HepG2 (cell line): Measurements from ENCODE around the gene TAF8. TPM values are rescaled to one million over a fixed set of nuclear protein-coding genes. Genes with fewer than 3 reads are reported as not detected.

Source experiments
- ADNP ChIP-seq: sonication (generic); formaldehyde crosslinking; IDR thresholded peaks from 2 replicates; pipeline ENCODE4 v1.4.0; 2020; ENCODE audit warnings: missing genetic modification reagents
- ATF7-NPFF ChIP-seq: sonication (generic); formaldehyde crosslinking; IDR thresholded peaks from 2 replicates; pipeline ENCODE4 v1.8.1; 2023; ENCODE audit warnings: mild to moderate bottlenecking, low read depth, missing genetic modification reagents, moderate library complexity
- EED ChIP-seq: sonication (generic); formaldehyde crosslinking; IDR thresholded peaks from 2 replicates; pipeline ENCODE4 v1.5.0; 2020; ENCODE audit warnings: mild to moderate bottlenecking, missing genetic modification reagents
- ELF3 ChIP-seq: IDR thresholded peaks from 2 replicates; pipeline ENCODE4 v1.6.1; 2016; ENCODE audit warnings: missing genetic modification reagents, missing compliant biosample characterization
- GABPA ChIP-seq, 2 experiments: IDR thresholded peaks; 2 replicates each; pipeline ENCODE4 v1.6.1; 2011 to 2016; ENCODE audit warnings: low read depth in 2 of 2, low read length in 1 of 2, missing biosample characterization in 1 of 2, missing genetic modification characterization in 1 of 2
- KDM1A ChIP-seq: IDR thresholded peaks from 2 replicates; pipeline ENCODE4 v1.6.1; 2016; ENCODE audit warnings: missing compliant biosample characterization
- NCOA5 ChIP-seq: sonication (generic); formaldehyde crosslinking; IDR thresholded peaks from 2 replicates; pipeline ENCODE4 v1.4.0; 2020; ENCODE audit warnings: missing genetic modification reagents
- PCBP2 ChIP-seq: fragments of 200-400 bp; formaldehyde crosslinking; optimal IDR thresholded peaks from 2 replicates; pipeline ENCODE3; 2018; ENCODE audit warnings: low read length, low read depth; ENCODE audit not compliant: poor library complexity, severe bottlenecking
- REXO4 ChIP-seq: sonication (generic); formaldehyde crosslinking; IDR thresholded peaks from 2 replicates; pipeline ENCODE4 v1.8.0; 2022; ENCODE audit warnings: missing genetic modification reagents, mild to moderate bottlenecking, borderline replicate concordance
- SOX13 ChIP-seq, 3 experiments: fragments of 450-650 bp in 1 of 3; sonication (generic) in 1 of 3; formaldehyde crosslinking in 1 of 3; IDR thresholded peaks in 2 of 3; conservative IDR thresholded peaks in 1 of 3; 2 replicates each; pipeline versions ENCODE4 v1.5.0 to v1.6.1; 2016 to 2020; ENCODE audit warnings: antibody characterized with exemption in 1 of 3, mild to moderate bottlenecking in 1 of 3, missing compliant biosample characterization in 1 of 3, missing genetic modification reagents in 1 of 3, moderate library complexity in 1 of 3
- SOX6 ChIP-seq, 2 experiments: fragments of 450-650 bp in 1 of 2; sonication (generic) in 1 of 2; formaldehyde crosslinking in 1 of 2; IDR thresholded peaks; 2 replicates each; pipeline versions ENCODE4 v1.4.0 to v1.6.1; 2017 to 2020; ENCODE audit warnings: antibody characterized with exemption in 1 of 2, mild to moderate bottlenecking in 1 of 2, missing genetic modification reagents in 1 of 2
- THAP11 ChIP-seq: IDR thresholded peaks from 2 replicates; pipeline ENCODE4 v1.6.1; 2016; ENCODE audit warnings: missing biosample characterization, missing genetic modification reagents
- YEATS2 ChIP-seq: sonication (generic); formaldehyde crosslinking; IDR thresholded peaks from 2 replicates; pipeline ENCODE4 v1.4.0; 2020; ENCODE audit warnings: missing genetic modification reagents, borderline replicate concordance
- ZFP36L2 ChIP-seq: sonication (generic); formaldehyde crosslinking; IDR thresholded peaks from 2 replicates; pipeline ENCODE4 v1.4.0; 2020; ENCODE audit warnings: missing genetic modification reagents
- ZNF572 ChIP-seq: sonication (generic); formaldehyde crosslinking; IDR thresholded peaks from 2 replicates; pipeline ENCODE4 v1.5.1; 2020; ENCODE audit warnings: mild to moderate bottlenecking, missing genetic modification reagents
- polyA plus RNA-seq, 8 experiments: library from polyadenylated mRNA; depleted of rRNA in 3 of 8; stranded (reverse) in 7 of 8; unstranded in 1 of 8; fragments of >200 nt; fragmentation: Illumina TruSeq in 4 of 8; extraction: Trizol in 4 of 8; gene quantifications; 2 replicates each; pipeline versions ENCODE4 v1.2.1 to v1.2.3, GENCODE V29; 2011 to 2016; ENCODE audit warnings: low read depth in 4 of 8, missing spikeins in 1 of 8, mixed read lengths in 1 of 8; ENCODE audit not compliant: insufficient read depth in 1 of 8
- total RNA-seq, 5 experiments: library from RNA; depleted of rRNA; stranded (reverse); fragments of >200 nt; fragmentation: Illumina TruSeq; extraction: Trizol; gene quantifications; 2 replicates each; pipeline ENCODE4 v1.2.3, GENCODE V29; 2016; ENCODE audit warnings: low read depth in 1 of 5
- TF ChIP-seq, protein P1 (sequence below): sonication (generic); formaldehyde crosslinking; IDR thresholded peaks from 2 replicates; pipeline ENCODE4 v1.4.0; 2020; ENCODE audit warnings: missing genetic modification reagents
- TF ChIP-seq, protein P2 (sequence below), 2 experiments: sonication (generic) in 1 of 2; formaldehyde crosslinking in 1 of 2; IDR thresholded peaks; 2 replicates each; pipeline versions ENCODE4 v1.6.1 to v1.9.0; 2014 to 2022; ENCODE audit warnings: antibody characterized with exemption in 1 of 2, borderline replicate concordance in 1 of 2, inconsistent platforms in 1 of 2, low read depth in 1 of 2, missing genetic modification reagents in 1 of 2

The TAF8 gene
- total and polyA plus RNA-seq, 2 of the 13 experiments (the other 11 are each of a cell fraction or from before 2014, with no cell fraction given): 25.2 to 25.8 TPM

DNA sequence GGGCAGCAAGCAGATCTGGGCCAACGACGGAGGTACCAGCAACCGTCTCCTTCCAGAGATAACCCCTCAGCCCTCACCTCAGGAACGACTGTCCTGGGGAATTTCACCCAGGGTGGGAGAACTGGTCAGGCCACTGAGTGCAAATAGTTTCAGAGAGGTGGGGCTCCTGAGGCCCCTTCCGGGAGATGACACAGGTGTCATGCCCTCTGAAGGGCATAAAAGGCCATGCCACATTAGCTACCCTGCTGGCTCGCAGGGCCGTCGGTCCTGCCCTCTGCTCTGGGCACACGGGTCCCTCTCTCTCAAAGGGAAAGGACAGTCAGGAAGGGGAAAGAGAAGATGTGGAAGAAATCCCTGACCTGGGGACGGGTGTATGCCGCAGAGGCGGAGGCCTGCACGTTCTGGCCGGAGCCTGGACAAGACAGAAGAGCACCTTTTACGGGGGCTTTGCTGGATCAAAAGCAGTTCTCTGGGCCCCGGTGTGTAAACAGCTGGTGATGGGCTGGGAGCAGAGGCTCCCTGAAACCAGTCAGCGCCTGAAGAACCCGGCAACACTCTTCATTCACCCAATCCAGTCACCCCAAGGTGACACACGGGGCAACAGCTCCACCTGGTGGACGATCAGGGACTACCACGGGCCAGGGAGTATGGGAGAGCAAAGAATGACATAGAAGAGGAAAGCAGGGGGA lies 6.4 kb upstream of the TAF8 start (continued):
- TF ChIP-seq ZNF572 (CRISPR knock-in tag): no peak
- no peak for TF ChIP-seq ATF7-NPFF (CRISPR knock-in tag)
- TF ChIP-seq GABPA (IDR thresholded peaks at IDR 0.05; ENCODE audit: low read depth, low read length): no peak
- TF ChIP-seq GABPA (CRISPR knock-in tag; IDR thresholded peaks at IDR 0.05; ENCODE audit: low read depth): peak; percentile 49; the same call in 1 of the 2 replicates
- no peak for TF ChIP-seq SOX13 (IDR thresholded peaks at IDR 0.05)
- TF ChIP-seq SOX13 (CRISPR knock-in tag; conservative IDR thresholded peaks at IDR 0.05 in 1 of 2, IDR thresholded peaks at IDR 0.05 in 1 of 2): peak in 1 of 2 experiments; percentile 38; a peak in 1 of 4 replicates
- TF ChIP-seq, protein P1, sequence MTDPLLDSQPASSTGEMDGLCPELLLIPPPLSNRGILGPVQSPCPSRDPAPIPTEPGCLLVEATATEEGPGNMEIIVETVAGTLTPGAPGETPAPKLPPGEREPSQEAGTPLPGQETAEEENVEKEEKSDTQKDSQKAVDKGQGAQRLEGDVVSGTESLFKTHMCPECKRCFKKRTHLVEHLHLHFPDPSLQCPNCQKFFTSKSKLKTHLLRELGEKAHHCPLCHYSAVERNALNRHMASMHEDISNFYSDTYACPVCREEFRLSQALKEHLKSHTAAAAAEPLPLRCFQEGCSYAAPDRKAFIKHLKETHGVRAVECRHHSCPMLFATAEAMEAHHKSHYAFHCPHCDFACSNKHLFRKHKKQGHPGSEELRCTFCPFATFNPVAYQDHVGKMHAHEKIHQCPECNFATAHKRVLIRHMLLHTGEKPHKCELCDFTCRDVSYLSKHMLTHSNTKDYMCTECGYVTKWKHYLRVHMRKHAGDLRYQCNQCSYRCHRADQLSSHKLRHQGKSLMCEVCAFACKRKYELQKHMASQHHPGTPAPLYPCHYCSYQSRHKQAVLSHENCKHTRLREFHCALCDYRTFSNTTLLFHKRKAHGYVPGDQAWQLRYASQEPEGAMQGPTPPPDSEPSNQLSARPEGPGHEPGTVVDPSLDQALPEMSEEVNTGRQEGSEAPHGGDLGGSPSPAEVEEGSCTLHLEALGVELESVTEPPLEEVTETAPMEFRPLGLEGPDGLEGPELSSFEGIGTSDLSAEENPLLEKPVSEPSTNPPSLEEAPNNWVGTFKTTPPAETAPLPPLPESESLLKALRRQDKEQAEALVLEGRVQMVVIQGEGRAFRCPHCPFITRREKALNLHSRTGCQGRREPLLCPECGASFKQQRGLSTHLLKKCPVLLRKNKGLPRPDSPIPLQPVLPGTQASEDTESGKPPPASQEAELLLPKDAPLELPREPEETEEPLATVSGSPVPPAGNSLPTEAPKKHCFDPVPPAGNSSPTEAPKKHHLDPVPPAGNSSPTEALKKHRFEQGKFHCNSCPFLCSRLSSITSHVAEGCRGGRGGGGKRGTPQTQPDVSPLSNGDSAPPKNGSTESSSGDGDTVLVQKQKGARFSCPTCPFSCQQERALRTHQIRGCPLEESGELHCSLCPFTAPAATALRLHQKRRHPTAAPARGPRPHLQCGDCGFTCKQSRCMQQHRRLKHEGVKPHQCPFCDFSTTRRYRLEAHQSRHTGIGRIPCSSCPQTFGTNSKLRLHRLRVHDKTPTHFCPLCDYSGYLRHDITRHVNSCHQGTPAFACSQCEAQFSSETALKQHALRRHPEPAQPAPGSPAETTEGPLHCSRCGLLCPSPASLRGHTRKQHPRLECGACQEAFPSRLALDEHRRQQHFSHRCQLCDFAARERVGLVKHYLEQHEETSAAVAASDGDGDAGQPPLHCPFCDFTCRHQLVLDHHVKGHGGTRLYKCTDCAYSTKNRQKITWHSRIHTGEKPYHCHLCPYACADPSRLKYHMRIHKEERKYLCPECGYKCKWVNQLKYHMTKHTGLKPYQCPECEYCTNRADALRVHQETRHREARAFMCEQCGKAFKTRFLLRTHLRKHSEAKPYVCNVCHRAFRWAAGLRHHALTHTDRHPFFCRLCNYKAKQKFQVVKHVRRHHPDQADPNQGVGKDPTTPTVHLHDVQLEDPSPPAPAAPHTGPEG: no peak
- TF ChIP-seq SOX6 (IDR thresholded peaks at IDR 0.05): no peak
- peak; percentile 53 for TF ChIP-seq SOX6 (CRISPR knock-in tag; IDR thresholded peaks at IDR 0.05)
- TF ChIP-seq REXO4: no peak
- TF ChIP-seq THAP11 (CRISPR knock-in tag): peak; percentile 69
- TF ChIP-seq ELF3 (CRISPR knock-in tag): peak; percentile 51; the same call in 1 of the 2 replicates
- no peak for TF ChIP-seq ADNP
- TF ChIP-seq NCOA5 (CRISPR knock-in tag): no peak
- TF ChIP-seq PCBP2: no peak
- no peak for TF ChIP-seq ZFP36L2 (CRISPR knock-in tag)
- TF ChIP-seq KDM1A (CRISPR knock-in tag): no peak
- no peak for TF ChIP-seq EED (CRISPR knock-in tag)
- TF ChIP-seq, protein P2, sequence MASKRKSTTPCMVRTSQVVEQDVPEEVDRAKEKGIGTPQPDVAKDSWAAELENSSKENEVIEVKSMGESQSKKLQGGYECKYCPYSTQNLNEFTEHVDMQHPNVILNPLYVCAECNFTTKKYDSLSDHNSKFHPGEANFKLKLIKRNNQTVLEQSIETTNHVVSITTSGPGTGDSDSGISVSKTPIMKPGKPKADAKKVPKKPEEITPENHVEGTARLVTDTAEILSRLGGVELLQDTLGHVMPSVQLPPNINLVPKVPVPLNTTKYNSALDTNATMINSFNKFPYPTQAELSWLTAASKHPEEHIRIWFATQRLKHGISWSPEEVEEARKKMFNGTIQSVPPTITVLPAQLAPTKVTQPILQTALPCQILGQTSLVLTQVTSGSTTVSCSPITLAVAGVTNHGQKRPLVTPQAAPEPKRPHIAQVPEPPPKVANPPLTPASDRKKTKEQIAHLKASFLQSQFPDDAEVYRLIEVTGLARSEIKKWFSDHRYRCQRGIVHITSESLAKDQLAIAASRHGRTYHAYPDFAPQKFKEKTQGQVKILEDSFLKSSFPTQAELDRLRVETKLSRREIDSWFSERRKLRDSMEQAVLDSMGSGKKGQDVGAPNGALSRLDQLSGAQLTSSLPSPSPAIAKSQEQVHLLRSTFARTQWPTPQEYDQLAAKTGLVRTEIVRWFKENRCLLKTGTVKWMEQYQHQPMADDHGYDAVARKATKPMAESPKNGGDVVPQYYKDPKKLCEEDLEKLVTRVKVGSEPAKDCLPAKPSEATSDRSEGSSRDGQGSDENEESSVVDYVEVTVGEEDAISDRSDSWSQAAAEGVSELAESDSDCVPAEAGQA (IDR thresholded peaks at IDR 0.05; ENCODE audit: low read depth): no peak
- TF ChIP-seq, protein P2 (CRISPR knock-in tag; IDR thresholded peaks at IDR 0.05; ENCODE audit: borderline replicate concordance): no peak
- peak; percentile 32; the same call in 1 of the 2 replicates for TF ChIP-seq YEATS2
